HG03439 (cell line): ENCODE measurements around the gene NAALADL2.
"Not testable (repeated sequence)": the region's sequence is repeated elsewhere in the genome, so short reads cannot be mapped to it uniquely, and the experiment has no call there.

Source experiments
- ATAC-seq: cut with Tn5 transposase; IDR thresholded peaks from one replicate; pipeline ENCODE4 v1.9.1; 2021; ENCODE audit warnings: mild to moderate bottlenecking, moderate library complexity; ENCODE audit not compliant: unreplicated experiment

The NAALADL2 gene

DNA sequence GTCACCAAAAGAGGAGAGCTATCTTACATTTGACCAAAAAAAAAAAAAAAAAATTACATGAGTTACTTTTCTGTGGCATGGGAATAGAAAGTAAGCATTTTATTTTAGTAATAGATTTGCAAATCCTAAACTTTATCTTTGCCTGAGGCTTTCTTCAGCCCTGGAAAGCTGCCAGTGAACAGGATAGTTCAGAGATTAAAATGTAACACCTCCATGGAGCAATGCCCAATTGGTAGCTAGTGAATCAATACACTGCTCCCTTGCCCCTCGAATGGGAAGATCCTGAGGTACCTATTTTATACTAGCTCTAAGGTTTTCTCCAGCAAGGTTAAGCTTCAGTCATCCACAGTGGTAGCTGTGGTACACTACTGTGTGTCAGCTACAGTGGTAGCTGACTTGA, 867.1 kb downstream of the NAALADL2 start:
- ATAC-seq = no peak

DNA sequence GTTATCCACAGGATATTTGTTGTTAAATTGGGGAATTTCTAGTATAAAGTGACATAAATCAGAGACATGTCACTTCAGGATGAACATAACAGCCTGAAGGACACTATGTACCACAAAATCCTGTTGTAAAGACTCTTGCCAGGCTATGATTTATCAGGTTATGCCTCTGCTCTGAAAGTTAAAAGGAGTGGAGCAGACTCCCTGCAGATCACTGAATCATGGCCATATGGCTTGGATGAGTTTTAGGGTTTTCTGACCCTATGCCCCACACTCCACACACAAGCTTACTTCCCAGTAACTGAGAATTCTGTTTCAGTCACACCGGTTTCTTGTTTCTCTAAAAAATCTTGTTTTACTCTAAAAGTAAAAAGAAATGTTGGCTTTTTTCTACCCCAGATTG, 869.4 kb downstream of the NAALADL2 start:
- no peak for ATAC-seq

DNA sequence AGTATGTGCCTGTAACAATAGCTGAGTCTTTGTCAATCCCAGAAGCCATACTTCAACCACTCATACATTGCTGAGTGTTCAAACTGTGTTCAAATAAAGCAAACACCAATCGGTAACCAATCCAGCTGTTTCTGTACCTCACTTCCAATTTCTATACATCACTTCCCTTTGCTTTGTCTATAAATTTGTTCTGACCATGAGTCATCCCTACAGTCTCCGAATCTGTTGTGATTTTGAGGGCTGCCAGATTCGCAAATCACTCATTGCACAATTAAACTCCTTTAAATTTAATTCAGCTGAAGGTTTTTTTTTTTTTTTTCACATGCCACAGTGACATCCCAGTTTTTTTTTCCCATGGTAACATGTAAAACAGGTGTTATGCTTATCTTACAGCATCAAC, 870.3 kb downstream of the NAALADL2 start:
- no peak for ATAC-seq

DNA sequence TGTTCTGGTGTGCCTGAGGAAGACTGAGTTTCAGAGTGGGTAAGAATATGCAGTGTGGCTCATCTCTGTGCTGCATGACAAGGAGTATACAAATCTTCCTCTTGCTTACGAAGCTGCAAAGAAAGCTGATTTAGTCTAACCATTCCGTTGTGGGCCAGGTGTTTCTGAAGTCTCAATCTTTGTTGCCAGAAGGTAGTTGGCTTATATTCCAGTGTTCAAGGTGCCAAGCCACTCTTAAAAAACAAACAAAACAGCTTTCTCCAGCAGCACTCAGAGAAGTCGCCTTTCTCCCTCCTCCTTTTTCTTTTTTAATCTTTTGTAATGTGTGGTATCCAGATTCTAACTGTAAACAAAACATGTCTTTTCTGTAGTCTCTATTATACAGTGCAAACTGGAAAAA, 872.4 kb downstream of the NAALADL2 start:
- no peak for ATAC-seq

DNA sequence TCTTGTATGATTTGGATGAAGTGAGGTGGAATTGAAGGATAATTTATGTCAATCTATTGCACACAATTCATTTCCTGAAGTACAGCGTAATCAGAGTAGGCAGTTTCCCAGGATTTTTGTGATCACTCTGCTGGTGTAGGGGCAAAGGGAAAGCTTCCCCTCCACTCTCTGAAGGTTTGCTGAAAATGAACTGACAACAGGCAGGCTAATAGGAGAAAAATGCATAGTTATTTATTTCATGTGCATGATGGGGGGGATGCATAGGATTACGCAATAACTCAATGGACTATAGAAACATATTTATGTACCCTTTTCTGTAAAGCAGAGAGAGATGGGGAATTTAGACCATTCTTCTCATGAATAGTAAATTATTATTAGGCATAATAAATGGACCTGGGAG, 872.9 kb downstream of the NAALADL2 start:
- no peak for ATAC-seq

DNA sequence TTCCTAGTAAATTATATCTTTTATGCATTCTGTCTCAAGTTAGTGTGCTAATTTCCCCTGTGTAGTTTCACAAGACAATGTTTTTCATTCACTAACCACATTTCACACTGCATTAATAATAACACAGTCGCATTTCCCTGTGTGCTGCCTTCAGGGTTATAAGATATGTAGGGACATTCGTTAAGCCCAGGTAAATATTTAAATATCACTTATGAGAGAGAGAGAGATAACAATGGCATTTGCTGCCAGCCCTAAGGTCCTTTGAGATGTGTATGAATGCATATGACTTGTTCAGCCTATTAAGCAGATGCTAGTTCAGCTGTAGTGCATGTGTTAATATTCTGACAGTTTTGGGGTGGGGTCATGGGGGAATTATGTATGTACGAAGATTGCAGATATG, 876.7 kb downstream of the NAALADL2 start:
- no peak for ATAC-seq

DNA sequence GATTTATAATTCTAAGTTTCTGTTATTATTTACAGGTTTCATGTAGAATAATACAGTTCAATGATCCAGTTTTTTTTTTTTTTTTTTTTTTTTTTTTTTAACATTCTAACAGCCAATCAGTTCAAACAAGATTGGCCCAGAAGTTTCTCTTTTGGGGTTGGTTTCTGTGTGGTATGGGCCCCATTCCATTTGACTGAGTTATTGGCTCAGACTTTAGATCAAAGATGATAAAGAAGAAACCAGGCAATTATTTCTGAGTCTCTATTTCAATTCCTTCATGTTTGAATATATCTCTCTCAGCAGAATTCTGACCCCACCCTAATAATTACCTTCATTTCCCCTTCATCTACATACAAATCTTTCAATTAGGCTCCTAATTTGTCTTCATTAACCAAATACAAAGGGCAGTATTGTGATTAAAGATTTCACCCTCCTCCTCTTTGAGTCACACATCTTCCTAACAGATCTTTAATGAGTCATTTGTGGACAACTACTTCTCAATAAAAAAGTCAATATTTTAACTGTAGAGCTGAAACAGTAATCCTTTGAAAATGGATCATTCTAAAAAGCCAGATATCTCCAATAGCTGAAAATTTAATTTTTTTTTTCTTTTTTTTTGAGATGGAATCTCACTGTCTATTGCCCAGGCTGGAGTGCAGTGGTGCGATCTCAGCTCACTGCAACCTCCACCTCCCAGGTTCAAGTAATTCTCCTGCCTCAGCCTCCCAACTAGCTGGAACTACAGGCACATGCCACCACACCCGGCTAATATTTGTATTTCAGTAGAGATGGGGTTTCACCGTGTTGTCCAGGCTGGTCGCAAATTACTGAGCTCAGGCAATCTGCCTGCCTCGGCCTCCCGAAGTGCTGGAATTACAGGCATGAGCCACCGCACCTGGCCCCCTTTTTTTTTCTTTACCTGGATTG, 878.8 kb downstream of the NAALADL2 start:
- no peak for ATAC-seq

DNA sequence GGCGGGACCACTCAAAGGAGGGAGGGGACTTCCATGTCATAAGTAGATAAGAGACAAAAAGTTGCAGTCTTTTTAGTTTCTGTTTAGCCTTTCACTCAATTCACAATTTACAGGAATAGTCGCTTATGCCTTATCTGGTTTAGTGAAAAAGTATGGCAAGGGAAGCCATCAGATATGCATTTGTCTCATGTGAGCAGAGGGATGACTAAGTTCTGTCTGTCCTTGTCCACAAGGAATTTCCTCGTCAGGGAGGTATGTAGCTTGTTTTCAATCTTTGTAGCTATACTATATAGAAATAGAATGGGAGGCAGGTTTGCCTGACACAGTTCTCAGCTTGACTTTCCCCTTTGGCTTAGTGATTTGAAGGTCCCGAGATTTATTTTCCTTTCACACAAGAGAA, 882.8 kb downstream of the NAALADL2 start:
- no peak for ATAC-seq

DNA sequence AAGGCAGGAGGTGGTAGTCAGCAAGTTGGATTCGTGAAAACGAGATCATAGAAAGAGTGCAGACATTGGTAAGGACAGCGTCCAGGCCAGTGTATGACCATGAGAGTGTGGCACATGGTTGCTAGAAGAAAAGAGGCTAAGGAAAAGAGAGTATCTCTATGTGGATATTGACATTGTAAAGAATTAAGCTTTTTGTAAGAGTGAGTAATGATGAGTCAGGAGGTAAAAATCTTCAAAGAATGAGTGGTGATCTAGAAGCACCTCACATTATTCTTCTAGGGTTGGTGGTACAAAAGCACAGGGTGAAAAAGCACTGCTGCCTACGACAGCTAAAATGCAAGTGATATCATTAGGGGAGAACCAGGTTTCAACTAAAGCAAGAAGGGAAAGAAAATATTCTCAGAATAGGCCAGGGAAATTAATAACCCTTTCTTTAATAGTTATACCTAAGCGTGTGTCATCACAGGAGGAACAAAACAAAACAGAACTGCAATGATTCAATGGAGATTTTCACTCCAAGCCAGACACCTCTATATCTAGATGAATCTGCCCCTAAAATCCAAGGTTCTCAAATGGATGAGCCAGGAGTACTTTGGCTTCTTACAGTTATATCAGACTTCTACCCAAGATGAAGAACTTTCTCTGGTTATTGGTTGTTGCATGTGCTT, 884.7 kb downstream of the NAALADL2 start:
- no peak for ATAC-seq

DNA sequence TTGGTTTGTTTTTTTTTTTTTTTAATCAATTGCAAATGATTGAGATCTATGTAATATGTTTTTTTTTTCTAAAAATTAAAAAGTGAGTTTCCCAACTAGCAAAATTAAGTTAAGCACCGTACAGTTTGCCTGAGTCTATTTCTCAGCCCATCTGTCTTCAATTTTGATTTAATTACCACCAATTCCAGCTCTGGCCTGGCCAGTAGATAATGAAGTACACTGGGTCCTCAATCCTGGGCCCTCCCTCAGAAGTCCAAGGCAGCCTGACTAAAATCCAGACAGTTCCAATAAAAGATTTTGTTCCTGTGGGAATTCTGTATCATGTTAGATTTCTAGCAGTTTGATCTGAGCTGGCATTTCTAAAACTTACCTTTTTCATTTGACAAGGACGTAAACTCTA, 887.2 kb downstream of the NAALADL2 start:
- no peak for ATAC-seq

DNA sequence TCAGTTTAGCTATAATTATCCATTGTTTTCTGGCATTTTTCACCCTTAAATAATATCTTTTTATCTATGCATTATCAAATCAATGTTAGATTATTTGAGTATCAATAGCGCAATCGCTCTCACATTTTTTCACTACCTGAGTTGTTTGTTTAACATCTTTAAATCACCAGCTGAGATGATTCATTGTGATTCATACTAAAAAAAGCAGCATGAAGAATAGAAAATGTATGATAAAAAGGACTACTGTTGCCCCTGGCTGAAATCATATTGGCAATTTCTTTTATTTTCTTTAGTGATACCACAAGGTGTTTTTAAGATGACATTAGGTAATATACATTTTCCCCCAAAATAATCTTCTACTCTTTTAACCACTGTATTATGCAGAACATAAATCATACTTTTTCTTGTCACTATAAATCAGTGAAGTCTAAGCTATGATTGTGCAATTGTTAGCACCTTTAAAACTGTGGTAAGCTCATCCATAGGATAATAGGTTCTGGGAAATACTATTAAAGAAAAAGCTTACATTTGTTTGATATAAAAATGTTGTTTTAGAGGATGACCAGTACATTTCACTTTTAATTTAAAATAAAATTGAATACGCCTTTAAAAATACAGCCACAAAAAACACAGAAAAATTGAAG, 889.1 kb downstream of the NAALADL2 start:
- ATAC-seq = no peak

DNA sequence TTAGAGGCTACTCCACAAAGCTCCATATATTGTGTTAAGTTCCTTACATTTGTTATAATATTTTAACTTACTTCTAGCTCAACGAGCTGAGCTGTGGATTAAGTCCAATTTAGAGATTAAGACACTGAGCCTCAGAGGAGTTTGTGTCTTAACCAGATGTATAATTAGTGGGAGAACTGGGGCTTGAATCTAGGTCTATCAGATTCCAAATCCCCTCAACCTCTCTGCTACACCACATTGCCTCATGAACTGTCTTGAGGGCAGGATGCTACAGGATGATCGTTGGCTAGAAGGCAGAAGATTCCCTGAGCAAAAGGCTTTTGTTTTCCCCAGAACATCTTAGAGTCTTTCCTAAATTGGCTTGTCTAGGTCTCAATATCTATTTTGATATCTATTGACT, 890.8 kb downstream of the NAALADL2 start:
- ATAC-seq = no peak

DNA sequence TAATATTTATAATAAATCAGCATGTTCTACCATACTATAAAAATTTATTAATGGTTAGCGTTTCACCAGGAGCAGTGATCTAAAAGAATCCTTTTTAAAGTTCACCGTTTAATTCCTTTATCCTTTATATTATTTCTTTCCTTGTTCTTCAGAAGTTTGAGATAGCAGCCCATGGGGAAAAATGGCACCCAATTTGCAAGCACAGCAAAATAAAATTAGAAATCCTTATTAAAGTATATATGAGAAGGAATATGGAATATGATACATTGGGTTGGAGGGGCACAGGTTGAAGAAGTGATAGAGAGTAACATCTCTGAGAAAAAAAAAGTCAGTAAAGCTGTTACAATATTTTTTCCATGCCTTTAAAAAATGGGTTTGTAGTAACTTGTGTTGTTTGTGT, 892.0 kb downstream of the NAALADL2 start:
- no peak for ATAC-seq

DNA sequence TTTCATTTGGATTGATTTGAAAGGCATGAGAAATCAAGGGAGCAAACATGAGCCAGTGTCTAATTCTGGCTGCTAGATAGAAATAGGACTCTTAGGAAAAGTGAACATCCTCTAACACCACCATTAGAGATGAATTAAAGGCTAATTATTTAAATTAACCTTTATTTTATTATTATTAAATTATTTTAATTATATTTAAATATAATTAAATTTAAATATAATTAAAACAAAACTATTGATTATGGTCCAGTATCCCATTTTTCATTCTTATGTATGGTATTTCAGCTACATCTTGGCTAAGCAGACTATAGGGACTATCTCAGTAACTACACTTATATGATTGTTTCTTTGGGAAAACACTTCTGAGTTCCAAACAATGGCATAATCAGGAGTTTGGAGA, 904.8 kb downstream of the NAALADL2 start:
- no peak for ATAC-seq

DNA sequence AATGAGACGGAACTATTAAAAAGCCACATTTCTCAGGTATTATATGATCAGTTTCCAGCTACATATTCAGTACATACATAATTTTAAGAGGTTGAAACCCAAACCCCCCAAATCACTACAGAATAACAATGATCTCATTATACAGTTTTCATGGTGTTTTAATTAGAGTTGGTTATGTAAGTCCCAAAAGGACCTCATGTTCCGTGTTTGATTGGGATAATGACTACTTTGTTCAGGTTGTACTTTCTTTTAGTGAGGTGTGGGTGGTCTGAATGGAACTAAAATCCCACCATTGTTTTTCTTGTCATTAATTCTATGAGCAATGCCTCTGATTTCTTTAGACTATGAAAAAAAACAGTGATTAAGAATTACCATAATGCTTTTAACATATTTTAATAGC, 905.6 kb downstream of the NAALADL2 start:
- ATAC-seq = no peak

DNA sequence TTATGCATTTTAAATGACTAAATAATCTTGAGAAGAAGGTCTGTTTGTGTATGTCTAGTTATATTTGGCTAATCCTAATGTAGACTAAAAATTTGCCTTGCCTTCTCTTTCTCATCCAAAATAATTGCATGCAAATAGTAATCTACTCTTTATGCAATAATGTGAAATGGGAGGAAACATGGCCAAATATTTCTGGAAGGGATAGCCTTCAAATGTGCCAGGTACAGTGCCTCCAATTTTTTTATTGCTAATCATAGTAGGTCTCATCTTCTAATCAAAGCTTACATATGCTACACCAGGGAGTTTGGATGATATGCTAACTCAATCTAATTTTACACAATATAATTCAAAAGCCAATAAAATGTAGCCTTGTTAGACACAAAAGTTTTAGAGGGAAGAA, 911.3 kb downstream of the NAALADL2 start:
- ATAC-seq = no peak

DNA sequence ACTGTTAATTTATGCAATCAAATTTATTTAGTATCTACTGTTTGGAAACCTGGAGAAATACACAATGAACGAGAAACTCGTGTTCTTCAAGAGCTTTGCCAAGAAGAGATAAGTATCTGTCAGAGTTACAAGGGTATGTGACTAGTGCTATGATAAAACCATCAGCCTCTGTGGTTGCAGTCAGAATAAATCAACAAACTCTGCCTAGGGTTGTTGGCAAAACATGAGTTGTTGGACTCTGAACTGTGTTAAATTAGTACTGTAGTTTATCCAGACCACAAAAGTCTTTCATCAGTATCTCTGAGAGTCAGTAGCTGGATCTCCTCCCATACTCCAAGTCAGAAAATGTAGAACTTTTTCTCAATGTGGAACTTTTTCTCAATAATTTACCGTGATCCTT, 918.4 kb downstream of the NAALADL2 start:
- no peak for ATAC-seq

DNA sequence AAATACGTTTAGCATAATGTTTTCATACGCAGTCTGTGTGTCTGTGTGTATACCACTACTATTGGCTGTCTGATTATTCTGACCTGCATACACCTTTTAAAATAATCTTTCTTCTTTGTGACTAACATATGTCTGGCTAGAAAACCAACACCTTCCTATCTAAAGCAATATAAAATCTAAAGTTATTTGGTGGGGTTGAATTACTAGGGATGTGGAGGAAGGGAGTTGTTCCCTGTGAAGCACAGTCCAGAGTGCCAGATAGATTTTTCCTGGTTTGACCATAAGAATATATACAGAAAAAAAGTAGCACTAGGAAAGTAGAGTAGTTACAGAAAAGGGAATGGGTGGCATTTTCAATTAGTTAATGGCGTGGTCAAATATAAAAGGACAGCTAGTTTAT, 918.8 kb downstream of the NAALADL2 start:
- no peak for ATAC-seq

DNA sequence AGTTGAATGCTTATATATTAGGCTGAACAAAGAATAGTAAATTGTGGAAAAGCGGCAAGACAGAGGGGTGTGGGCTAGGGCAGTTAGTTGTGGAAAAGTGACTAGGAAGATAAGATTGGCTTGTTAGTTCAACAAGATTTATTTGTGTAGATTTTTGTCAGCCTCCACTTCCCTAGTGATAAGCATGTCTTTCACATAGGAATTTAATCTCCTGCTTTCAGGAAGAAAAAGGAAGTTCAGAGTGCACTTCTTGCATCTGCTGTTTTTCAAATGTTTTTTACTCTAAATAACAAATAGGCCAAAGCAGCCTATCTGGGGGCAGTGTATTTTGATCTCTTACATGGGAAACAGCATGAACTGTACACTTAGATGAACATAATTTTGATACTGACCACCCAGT, 919.9 kb downstream of the NAALADL2 start:
- no peak for ATAC-seq

DNA sequence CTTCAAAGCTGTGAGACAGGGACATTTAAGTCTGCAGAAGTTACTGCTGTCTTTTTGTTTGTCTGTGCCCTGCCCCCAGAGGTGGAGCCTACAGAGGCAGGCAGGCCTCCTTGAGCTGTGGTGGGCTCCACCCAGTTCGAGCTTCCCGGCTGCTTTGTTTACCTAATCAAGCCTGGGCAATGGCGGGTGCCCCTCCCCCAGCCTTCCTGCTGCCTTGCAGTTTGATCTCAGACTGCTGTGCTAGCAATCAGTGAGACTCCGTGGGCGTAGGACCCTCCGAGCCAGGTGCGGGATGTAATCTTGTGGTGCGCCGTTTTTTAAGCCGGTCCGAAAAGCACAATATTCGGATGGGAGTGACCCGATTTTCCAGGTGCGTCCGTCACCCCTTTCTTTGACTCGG, 928.0 kb downstream of the NAALADL2 start:
- ATAC-seq = not testable (repeated sequence)

DNA sequence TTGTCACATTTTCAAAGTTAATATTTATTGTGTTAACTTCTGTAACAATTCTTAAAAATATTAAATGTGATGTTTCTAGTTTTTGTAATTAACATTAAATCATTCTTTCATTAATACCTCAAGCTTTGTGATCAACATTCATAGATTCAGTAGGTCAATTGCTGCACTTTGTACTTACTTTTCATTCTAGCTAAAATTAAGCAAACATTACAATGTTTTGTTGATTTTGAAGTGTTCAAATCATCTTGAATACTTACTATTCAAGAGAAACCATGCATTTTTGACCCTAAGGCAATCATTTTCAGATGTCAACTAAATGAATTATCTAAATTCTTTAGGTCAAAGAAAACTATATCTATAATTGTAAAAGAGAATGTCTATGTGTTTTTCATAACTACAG, 933.1 kb downstream of the NAALADL2 start:
- no peak for ATAC-seq

DNA sequence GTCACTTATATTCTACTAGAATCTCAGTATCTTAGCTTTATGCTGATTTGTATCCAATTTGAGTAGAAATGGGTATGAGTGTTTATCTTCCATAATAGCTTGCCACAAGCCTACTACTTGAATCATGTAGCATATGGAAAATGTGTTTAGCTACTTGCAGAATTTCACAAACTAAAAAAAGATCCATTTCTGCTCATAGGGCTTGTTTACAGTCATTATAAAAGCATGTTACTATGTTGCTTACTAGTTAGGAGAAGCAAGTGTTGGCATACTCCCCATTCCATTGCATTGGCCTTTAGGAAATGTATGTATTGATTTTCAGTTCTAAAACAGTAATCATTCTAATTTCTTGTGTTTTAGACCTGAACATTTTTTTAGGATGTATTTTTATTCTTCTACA, 939.2 kb downstream of the NAALADL2 start:
- ATAC-seq = no peak
